Ascending aorta (tissue), 2 donors: ENCODE measurements around the gene ATG101. TPM values are rescaled to one million over a fixed set of nuclear protein-coding genes. Genes with fewer than 3 reads are reported as not detected.

Source experiments
- DNase-seq, 2 donors: peaks; one replicate each; pipeline ENCODE4 v3.0.0-alpha.2; 2019; ENCODE audit warnings: low spot score in 2 of 2
- H3K27ac ChIP-seq, 2 donors: fragments of 200-600 bp; sonication (generic); one replicate each; pipeline ENCODE4 v1.5.1; 2016 to 2017; ENCODE audit warnings: mild to moderate bottlenecking in 1 of 2
- H3K27me3 ChIP-seq: fragments of 200-600 bp; sonication (generic); one replicate; pipeline ENCODE4 v1.5.1; 2017
- H3K36me3 ChIP-seq, 2 donors: fragments of 200-600 bp; sonication (generic); one replicate each; pipeline ENCODE4 v1.5.1; 2016
- H3K4me1 ChIP-seq, 2 donors: fragments of 200-600 bp; sonication (generic); one replicate each; pipeline ENCODE4 v1.5.1; 2016 to 2017; ENCODE audit warnings: mild to moderate bottlenecking in 1 of 2
- H3K4me3 ChIP-seq, 2 donors: fragments of 200-600 bp; sonication (generic); one replicate each; pipeline ENCODE4 v1.5.1; 2016 to 2017; ENCODE audit warnings: mild to moderate bottlenecking in 1 of 2
- H3K9me3 ChIP-seq, 2 donors: fragments of 200-600 bp; sonication (generic); one replicate each; pipeline ENCODE4 v1.5.1; 2016
- CTCF ChIP-seq, 3 experiments: fragments of 200-600 bp in 2 of 3; fragments of 450-650 bp in 1 of 3; sonication (generic) in 2 of 3; IDR thresholded peaks; one replicate each; pipeline ENCODE4 v1.5.1; 2016 to 2019; ENCODE audit warnings: antibody characterized with exemption in 3 of 3, mild to moderate bottlenecking in 1 of 3, moderate library complexity in 1 of 3
- intact Hi-C: fragments of 100-400 bp; cut with DNase I; formaldehyde crosslinking; loops from one replicate; pipeline ENCODE4 v1.15.1; 2023
- total RNA-seq: library from RNA; depleted of rRNA; stranded (reverse); fragments of >200 nt; gene quantifications from one replicate; pipeline ENCODE4 v1.1.0, GENCODE V29; 2016

ATG101 gene
- total RNA-seq, 1 donor from 2014 or later = 39.8 TPM

GRCh38 chr12:52060498-52061177, 9.1 kb upstream of the ATG101 start:
- no peaks in the 10 kb centered on the region for H3K9me3 ChIP-seq
- no peaks in the 10 kb centered on the region for H3K4me1 ChIP-seq
- H3K36me3 ChIP-seq = peaks cover 29 to 41% of the 10 kb centered on the region in 2 donors
- no peak for TF ChIP-seq CTCF (IDR thresholded peaks at IDR 0.05)
- no peak for DNase-seq
- no peaks in the 10 kb centered on the region for H3K27me3 ChIP-seq
- H3K4me3 ChIP-seq = no peak overlapping the region
- no peak overlapping the region for H3K27ac ChIP-seq
- intact Hi-C loops = no loop called here

- Histone ChIP-seq H3K27ac (no peak overlapping the region), H3K4me1 (no peaks in the 10 kb centered on the region), H3K36me3 (peaks cover 20 to 31% of the 10 kb centered on the region in 2 donors), H3K4me3 (no peak overlapping the region), H3K9me3 (no peaks in the 10 kb centered on the region), H3K27me3 (no peaks in the 10 kb centered on the region)
- no peak for TF ChIP-seq CTCF (IDR thresholded peaks at IDR 0.05)
- DNase-seq = no peak
- intact Hi-C loops = no loop called here
Observed at GRCh38 chr12:52061470-52062166, 8.2 kb upstream of the ATG101 start.

- intact Hi-C loops = no loop called here
- Histone ChIP-seq H3K27ac (peak overlapping the region in 1 of 2 donors; percentile 44), H3K27me3 (no peaks in the 10 kb centered on the region), H3K9me3 (no peaks in the 10 kb centered on the region), H3K4me3 (no peak overlapping the region), H3K36me3 (peaks cover 11 to 23% of the 10 kb centered on the region in 2 donors), H3K4me1 (no peaks in the 10 kb centered on the region)
- DNase-seq = no peak
- no peak for TF ChIP-seq CTCF (IDR thresholded peaks at IDR 0.05)
Observed at GRCh38 chr12:52062167-52063081, 7.4 kb upstream of the ATG101 start.

- Histone ChIP-seq H3K4me3 (no peak overlapping the region), H3K36me3 (peaks cover 4 to 14% of the 10 kb centered on the region in 2 donors), H3K9me3 (no peaks in the 10 kb centered on the region), H3K27me3 (no peaks in the 10 kb centered on the region), H3K27ac (peak overlapping the region; percentile 14 to 44), H3K4me1 (no peaks in the 10 kb centered on the region)
- DNase-seq = no peak
- TF ChIP-seq CTCF (IDR thresholded peaks at IDR 0.05) = no peak
- intact Hi-C loops = no loop called here
Observed at GRCh38 chr12:52063082-52063924, 6.5 kb upstream of the ATG101 start.
